LNCAP (cell line): ENCODE data around the gene IGF1R.

ENCODE experiments used
- CTCF ChIP-seq: fragments of 450-650 bp; IDR thresholded peaks from 2 replicates; pipeline ENCODE4 v1.5.1; 2017; ENCODE audit warnings: mild to moderate bottlenecking

The IGF1R gene

GRCh38 chr15:98647774-98648653, at the start of gene IGF1R:
IGF1R (plus strand) TSS chr15:98648539; CDS start chr15:98649582, 1,043 bp downstream.
- TF ChIP-seq CTCF: peak; percentile 39

- no peak for TF ChIP-seq CTCF
Observed at GRCh38 chr15:98599909-98600691, 48.2 kb upstream of the IGF1R start.

- no peak for TF ChIP-seq CTCF
Observed at GRCh38 chr15:98604983-98605382, 43.4 kb upstream of the IGF1R start.

GRCh38 chr15:98609144-98609852, 39.0 kb upstream of the IGF1R start:
- no peak for TF ChIP-seq CTCF

GRCh38 chr15:98610991-98611390, 37.3 kb upstream of the IGF1R start:
- no peak for TF ChIP-seq CTCF

GRCh38 chr15:98611808-98612207, 36.5 kb upstream of the IGF1R start:
- TF ChIP-seq CTCF: no peak

GRCh38 chr15:98612490-98613110, 35.7 kb upstream of the IGF1R start:
- TF ChIP-seq CTCF: no peak
